GM04504 (cell line): Measurements from ENCODE around the gene KPNA1.

Experiments
- DNase-seq: peaks from one replicate; pipeline ENCODE4 v3.0.0-alpha.2; 2012; ENCODE audit warnings: low read depth

KPNA1 gene

DNA sequence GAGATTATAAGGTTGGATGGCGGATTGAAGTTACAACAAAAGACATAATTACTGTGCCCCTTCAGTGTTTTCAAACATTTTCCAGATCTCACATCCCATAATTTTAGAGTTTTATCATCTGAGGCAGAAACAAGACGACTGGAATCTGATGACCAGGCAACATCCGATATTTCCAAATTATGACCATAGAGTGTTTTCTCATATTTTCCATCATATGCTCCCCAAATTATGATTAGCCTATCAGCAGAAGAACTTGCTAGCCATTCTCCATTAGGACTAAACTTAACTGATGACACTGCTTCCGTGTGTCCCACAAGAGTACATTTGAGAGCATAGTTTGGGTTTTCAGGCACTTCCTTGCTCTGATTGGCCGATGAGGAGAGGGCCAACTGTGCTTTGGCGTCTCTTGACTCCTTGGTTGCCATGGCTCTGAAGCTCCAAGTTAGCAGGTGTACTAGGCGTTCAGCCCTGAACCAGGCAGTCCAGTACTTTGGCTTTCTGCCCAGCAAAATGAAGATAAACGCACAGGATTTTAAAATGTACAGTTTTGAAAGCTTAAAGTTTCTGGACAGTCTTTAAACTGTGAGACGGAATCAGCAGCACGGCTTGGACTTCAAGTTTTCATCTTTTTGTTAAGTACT is 99.5 kb downstream of the KPNA1 start:
- no peak for DNase-seq

DNA sequence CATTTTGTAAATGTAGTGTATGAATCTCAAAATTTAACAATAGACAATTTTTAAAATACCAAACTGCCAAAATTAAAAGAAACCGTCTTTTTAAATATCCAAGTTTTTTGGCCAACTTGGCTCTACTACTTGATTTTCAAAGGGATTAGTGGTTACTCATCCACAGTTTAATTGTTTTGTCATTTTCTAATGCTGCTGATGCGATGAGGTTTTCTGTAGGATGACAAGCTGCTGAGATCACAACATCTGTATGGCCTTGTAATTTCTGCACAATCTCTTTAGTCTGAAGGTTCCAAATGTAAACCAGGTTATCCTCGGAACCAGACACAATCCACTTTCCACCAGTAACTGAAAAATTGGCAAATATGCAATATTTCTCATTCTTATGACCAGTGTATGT is 100.3 kb downstream of the KPNA1 start:
- no peak for DNase-seq

DNA sequence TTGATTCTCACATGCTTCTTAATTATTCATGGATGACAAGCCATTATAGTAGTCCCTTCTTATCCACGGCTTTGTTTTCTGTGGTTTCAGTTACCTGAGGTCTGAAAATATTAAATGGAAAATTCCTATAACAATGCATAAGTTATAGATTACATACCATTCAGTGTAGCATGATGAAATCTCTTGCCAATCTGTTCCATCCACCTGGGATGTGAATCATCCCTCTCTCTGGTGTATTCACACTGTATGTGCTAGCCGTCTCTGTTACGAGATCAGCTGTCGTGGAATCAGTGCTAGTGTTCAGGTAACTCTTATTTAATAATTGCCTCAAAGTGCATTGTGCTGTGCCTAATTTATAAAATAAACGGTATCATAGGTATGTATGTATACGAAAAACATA is 104.1 kb downstream of the KPNA1 start:
- no peak for DNase-seq

DNA sequence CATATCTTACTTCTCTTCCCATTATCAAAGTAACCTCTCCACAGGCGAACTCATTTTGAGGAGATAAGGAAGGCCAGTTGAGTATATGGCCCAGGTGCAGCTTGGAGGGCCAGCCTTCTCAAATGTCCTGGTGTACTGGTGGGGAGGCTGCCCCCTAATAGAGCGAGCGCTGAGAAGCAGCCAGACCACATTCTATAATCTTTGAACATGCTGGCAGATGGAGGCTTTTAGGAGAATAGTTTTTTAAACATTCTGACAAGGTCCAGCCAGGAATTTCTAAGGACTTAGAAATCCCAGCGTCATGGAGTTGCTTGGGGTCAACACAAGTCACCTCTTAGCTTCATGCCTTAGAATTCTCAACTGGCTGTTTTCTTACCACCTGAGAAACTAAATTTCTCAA is 104.6 kb downstream of the KPNA1 start:
- no peak for DNase-seq

DNA sequence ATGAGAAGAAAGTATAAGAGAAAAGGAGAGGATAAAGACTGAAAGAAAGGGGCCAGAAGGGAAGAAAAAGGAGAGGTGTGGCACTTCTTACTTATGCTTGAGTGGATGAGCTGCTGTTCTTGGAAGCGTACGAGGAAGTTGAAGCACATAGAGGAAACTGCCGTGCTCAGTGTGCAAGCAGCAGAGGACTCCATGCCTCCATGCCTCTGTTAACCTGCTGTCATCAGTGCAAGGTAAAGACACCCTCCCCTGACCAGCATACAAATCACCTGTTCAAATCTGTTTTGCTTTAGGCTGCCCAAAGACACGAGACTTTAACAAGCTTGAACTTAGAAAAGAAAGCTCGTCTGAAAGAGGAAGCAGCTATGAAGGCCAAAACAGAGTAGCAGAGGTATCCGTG is 105.3 kb downstream of the KPNA1 start:
- DNase-seq = no peak

DNA sequence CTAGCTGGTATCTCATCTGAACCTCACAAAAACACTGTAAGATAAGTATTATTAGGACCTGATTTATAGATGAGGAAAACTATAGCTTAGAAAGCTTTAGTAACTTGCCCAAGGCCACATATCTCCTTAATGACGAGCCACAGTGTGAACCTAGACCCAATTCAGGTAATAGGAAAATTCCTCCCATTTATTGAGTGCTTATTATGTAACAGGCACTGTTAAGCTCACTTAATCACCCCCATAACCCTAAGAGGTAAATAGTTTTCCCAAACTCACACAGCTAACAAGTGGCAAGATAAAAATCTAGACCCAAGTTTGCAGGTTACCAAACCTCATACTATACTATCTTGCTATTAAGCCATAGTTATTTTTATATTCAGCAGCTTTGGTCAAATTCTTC is 106.8 kb downstream of the KPNA1 start:
- no peak for DNase-seq

DNA sequence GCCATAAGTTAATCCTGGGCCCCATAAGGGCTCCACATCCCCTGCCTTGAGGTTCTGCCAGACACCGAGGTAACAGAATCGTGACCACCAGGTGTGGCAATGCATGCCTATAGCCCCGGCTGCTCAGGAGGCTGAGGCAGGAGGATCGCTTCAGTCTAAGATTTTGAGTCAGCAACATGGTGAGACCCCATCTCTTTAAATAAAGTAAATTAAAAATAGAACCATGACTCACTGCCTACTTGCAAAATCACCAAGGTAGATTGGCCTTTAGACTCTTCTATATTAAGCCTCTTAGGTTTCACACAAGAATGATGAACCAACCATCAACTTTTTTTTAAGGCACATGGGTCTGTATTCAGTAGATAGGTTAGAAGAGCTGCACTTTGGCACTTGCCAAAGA is 108.5 kb downstream of the KPNA1 start:
- no peak for DNase-seq

DNA sequence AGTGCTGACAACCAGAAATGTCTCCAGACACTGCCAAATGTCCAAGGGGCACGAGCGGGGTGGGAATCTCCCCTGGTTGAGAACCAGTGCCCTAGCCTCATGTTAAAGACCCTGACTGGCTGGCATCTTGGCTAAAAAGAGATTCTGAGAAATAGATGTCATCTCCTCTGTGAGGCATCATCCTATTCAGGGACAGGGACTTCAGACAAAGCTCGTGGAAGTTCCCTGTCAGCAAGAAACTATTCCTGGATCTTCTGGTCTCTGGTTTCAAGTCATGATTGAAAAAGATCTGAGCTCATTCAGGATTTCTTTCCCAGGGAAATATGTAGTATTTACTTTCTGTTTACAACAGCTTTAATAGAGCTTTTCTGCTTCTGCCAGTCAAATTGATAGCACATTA is 109.7 kb downstream of the KPNA1 start:
- no peak for DNase-seq

DNA sequence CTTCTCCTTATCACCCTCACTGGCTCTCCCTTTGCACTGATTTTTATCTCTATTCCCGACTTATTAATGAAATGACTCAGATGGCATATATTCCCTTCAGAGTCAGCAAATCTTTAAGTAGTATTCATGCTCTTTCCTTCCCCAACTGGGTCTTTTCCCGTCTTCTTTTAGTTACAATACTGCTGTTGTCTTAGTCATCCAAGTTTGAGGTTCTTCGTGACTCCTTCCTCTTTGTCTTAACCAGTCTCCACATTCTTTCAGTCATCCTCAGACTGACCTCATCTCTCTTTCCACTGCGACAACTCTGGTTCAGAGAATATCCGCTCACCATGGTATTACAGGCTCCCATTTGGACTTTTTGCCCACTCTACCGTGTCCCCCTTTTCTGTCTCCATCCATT is 111.2 kb downstream of the KPNA1 start:
- DNase-seq = no peak

DNA sequence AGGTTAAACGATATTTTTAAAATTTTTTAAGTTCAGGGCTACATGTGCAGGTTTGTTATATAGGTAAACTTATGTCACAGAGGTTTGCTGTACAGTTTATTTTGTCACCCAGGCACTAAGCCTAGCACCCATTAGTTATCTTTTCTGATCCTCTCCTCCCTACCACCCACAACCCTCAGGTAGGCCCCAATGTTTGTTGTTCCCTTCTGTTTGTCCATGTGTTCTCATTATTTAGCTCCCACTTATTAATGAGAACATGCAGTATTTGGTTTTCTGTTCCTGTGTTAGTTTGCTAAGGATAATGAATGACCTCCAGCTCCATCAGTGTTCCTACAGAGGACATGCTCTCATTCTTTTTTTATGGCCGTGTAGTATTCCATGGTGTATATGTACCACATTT is 115.8 kb downstream of the KPNA1 start:
- DNase-seq = no peak

DNA sequence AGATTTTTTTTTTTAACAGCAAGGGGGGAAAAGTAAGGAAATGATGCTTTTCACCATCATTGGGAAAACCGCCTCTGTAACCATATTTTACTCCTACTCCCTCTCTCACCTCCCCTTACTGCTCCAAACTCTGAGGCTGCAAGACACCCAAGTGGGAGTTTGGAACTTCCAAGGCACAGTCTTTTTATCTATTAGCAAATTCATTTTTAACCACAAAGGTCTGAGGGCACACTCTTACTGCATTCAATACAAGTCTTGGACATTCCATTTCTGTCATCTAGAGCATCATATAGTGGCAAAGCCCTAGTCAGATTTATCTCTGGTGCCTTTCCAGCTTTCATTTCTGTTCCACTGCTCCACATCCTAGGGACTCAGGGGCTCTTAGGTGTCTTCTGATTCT is 117.5 kb downstream of the KPNA1 start:
- no peak for DNase-seq

DNA sequence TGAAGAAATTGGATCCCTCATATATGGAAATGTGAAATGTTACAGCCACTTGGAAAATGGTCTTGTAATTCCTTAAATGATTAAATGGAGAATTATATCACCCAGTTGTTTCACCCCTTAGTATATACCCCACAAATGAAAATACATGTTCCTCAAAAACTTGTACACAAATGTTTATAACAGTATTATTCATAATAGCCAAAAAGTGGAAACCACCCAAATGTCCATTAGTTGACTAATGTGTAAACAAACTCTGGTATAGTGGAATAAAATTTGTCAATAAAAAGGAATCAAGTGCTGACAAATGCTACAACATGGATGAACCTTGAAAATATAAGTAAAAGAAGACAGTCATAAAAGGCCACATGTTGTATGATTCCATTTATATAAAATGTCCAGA is 118.2 kb downstream of the KPNA1 start:
- no peak for DNase-seq

DNA sequence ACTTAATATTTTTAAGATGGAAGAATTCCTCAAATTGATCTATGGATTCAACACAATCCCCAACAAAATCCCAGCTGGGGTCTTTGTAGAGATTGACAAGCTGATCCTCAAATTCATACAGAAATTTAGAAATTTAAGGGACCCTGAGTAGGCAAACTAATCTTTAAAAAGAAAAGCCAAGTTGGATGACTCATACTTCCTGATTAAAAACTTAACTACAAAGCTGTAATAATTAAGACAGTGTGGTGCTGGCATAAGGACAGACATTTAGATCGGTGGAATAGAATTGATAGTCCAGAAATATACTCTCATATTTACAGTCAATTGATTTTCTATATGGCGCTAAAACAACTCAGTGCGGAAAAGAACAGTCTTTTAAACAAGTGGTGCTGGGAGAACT is 119.2 kb downstream of the KPNA1 start:
- no peak for DNase-seq

DNA sequence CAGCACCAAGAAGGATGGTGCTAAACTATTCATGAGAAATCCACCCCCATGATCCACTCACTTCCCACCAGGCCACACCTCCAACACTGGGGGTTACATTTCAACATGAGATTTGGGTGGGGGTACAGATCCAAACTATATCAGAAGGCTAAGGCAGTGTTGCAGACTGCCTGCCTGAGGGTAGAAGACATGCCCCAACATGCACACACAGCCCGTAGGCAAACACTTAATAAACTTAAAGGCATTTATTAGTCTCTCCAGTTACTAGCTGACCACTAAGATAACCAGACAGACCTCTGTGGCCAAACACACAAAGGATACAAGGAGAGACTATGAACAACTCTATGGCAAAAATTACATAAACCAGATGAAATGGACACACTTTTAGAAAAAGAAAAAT is 120.6 kb downstream of the KPNA1 start:
- no peak for DNase-seq

DNA sequence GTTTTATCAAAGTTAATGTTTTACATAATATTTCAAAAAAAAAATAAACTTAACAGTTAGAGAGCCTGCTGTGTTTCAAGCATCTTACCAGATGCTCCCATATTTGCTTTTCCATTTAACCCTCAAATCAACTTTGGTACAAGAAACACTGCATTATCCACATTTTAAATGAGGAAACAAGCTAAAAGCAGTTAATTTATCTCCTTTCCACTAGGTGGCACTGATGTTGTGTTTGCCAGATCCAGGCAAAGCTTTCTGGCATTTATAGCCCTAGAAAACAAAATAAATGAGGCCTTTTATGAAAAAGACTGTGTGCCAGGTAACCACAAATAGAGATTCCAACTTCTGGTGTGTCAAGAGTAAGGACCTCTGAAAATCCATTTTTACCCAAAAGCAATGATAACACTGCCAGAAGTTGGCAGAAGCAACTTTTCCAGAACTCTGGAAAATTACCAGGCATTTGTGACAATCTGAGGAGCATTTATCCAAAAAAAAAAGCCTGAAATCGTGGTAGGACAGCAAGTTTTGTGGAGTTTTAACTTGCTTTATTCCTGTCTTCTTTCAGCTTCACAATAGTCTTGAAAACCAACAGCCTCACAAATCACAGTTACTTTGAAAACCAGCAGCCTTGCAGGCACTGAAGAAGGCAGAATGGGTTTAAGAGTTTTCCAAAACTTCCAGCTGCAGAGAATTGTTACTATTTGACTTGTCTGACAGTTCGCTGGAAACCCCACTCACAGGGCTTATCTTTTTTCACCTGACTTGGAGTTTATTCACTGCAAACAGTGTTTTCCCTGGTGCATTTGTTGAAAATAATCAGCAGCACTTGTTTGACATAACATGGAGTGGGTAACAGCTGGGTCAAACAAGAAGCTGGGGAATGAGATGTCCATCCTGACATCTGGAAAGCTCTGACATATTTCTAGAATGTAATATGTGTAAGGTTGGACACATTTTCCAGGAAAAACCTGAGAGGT is 121.6 kb downstream of the KPNA1 start:
- DNase-seq = no peak

DNA sequence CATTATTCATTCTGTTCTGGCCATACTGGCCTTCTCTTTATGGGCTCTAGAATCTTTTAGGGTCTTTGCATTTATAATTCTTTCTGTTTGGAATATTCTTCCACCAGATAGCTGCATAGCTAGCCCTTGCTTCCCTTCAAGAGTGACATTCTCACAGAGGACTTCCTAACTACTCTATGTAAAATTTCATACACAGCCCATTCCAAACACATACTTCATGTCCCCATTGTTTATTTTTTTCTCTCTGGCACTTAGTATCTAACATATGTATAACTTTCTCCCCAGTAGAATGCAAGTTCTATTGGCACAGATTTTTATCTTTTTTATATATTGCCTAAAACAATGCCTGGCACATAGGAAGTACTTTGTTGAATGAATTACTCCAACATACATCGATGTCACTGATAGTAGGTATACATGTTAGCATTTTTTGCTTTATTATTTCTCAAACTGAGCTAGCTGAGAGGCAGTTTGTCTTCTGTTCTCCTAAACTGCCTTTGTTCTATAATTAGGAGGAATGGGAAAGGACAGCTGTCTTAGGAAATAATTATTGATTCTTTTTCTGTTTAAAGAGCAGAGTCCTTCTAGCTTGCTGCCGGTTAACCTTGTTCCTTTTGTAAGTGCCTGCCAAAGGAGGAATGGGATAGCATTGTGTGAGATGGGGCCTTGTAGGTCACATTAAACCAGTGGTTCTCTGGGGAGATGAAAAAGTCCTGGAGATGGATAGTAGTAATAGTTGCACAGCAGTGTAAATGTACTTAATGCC is 122.9 kb downstream of the KPNA1 start:
- DNase-seq = no peak

DNA sequence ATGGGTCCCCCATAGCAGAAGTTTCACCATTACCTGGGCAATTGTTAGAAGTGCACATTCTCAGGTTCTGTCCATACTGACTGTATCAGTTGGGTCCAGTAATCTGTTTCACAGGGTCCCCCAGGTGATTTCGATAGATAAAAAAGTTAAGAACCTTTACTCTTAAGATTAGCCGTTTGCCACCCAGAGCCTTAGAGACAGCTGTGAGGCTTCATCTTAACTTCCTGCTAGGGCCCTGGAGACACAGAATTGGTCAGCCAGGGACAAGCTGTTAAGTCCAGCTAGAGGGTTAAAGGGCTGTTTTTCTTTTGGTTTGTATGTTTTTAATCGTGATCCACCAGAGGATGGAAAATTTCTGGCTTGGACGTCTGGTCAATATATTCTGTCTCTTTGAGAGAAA is 124.1 kb downstream of the KPNA1 start:
- DNase-seq = no peak

DNA sequence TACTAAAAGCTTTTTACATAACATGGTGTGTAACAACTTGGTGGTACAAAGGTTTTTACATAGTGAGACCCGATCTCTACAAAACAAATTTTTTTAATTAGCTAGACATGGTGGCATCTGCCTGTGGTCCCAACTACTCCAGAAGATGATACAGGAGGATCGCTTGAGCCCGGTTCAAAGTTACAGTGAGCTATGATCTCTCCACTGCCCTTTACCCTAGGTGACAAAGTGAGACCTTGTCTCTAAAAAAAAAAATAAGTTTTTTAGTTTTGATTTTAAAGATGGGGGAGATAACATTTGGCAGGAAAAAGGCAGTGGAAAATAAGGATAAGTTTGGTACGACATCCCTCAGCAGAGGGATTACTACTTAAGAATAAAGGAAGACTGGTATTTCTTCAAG is 124.8 kb downstream of the KPNA1 start:
- DNase-seq = no peak

DNA sequence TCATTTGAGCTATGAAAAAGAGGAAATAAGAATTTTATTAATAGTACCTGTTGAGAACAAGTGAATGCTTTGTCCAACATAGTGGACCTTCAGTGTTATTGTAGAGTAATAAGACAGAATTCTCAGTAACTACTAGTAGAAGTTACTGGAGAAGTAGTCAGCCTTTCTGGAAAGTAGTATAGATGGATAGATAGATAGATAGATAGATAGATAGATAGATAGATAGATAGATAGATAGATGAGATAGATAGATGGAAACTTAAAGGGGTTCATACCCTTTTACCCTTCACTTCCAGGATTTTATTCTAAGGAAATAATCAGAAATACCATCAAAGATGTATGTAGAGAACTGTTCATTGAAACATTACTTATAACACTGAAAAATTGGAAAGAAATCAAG is 125.5 kb downstream of the KPNA1 start:
- no peak for DNase-seq

DNA sequence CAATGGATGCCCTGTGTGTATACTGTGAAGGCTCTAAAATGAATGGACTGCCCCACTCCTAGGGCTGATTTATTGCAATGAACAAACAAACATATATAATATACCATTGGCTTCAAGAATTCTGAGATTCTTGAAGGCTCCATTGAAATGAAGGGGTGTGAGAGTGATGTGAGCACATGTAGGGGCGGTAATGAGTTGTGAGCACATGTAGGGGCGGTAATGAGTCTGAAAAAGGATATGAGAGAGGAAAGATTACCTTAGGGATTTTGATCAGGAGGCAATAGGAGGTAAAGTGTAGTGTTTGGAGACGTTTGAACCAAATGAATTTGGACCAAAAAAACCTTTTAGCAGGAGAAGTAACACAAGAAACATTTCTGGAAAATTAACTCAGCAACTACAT is 127.0 kb downstream of the KPNA1 start:
- no peak for DNase-seq

DNA sequence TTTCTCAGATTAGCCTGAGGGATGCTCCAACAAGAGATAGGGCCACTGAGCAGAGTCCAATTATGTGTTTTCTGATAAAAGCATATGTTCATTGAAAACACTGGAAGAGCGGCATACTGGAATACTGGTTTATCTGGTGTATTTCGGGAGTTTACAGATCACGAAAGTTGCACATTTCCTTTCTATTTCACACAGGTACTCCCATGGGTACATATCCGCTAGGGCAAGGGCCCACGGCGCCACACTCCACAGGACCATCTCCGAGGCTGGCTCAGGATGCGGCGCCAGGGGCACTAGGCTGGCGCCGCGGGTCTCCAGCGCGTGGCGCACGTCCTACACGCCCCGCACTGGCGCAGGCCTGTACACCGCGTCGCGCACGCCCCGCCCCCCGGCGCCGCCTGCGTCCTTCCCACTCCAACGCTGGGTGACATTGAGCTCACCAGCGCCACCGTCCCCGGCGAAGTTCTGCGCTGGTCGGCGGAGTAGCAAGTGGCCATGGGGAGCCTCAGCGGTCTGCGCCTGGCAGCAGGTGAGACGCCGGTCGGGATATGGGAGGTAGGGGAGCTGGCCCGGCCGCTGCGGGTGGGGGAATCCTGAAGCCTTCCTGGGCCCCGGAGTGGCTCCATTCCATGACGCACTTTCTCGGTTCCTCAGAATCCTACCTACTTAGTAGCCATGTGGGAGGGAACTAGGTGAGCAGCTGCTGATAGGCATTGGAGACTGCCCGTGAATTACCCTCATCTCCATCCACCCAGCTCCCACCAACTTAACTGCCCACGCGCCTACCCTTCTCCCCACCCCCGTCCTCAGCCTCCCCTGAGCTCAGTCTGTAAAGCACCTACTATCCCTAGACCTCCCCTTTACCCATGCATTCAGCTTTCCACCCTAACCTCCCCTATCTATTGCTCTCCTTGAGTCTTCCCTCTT is 130.7 kb downstream of the KPNA1 start, which contains the start of gene FAM162A:
TSS of gene FAM162A (plus strand) at position 412 of the 927 bp plus-strand sequence. CDS start at position 496, 84 bp downstream.
- peak; percentile 71 for DNase-seq
